ENCODE data around the gene CEP57.
"Not testable (repeated sequence)": the region's sequence is repeated elsewhere in the genome, so short reads cannot be mapped to it uniquely, and the experiment has no call there.

Gene CEP57

GRCh38 chr11:95867105-95867504 lies 76.8 kb downstream of the CEP57 start:
- no peak for DNase-seq

- DNase-seq: not testable (repeated sequence)
Measured at GRCh38 chr11:95870877-95871276, 80.6 kb downstream of the CEP57 start.

GRCh38 chr11:95877291-95877690 lies 87.0 kb downstream of the CEP57 start:
- no peak for DNase-seq
